Mammary epithelial cell (primary cell): ENCODE data around the gene UBAP1.
"Not testable (repeated sequence)": the region's sequence is repeated elsewhere in the genome, so short reads cannot be mapped to it uniquely, and the experiment has no call there.

Source experiments
- CTCF ChIP-seq, 2 donors: IDR thresholded peaks in 1 of 2; conservative IDR thresholded peaks in 1 of 2; 2 replicates each; pipeline ENCODE4 v1.5.1; 2011 to 2012; ENCODE audit warnings: inconsistent platforms in 2 of 2, low read length in 2 of 2, mild to moderate bottlenecking in 2 of 2, control low read depth in 1 of 2, low read depth in 1 of 2; ENCODE audit not compliant: insufficient read depth in 1 of 2; ENCODE audit errors: extremely low read depth in 1 of 2
- EZH2 ChIP-seq: IDR thresholded peaks from 2 replicates; pipeline ENCODE4 v1.6.1; 2012; ENCODE audit warnings: low read length, inconsistent platforms, borderline replicate concordance

- not testable (repeated sequence) for TF ChIP-seq CTCF (conservative IDR thresholded peaks at IDR 0.05 in 1 of 2, IDR thresholded peaks at IDR 0.05 in 1 of 2; ENCODE audit: extremely low read depth in 1 of 2, insufficient read depth in 1 of 2, low read depth in 1 of 2, low read length in 2 of 2); EZH2
Measured at GRCh38 chr9:34247782-34248181, 68.9 kb downstream of the UBAP1 start.
